Left forelimb (tissue), 1 donor: ENCODE results near the gene MRGPRD.

Experiments used
- DNase-seq: peaks from one replicate; pipeline ENCODE4 v3.0.0-alpha.2; 2018; ENCODE audit warnings: low spot score

Gene MRGPRD

GRCh38 chr11:68930991-68931855, 49.6 kb downstream of the MRGPRD start:
- no peak for DNase-seq
